GM12878 (cell line): Measurements from ENCODE around the gene F2RL1.

Experiments used
- FOS ChIP-seq: IDR thresholded peaks from 3 replicates; pipeline ENCODE4 v1.6.1; 2011; ENCODE audit warnings: borderline replicate concordance; ENCODE audit not compliant: insufficient read length; ENCODE audit errors: extremely low read depth
- JUND ChIP-seq: IDR thresholded peaks from 2 replicates; pipeline ENCODE4 v1.6.1; 2012; ENCODE audit warnings: low read depth, mild to moderate bottlenecking, low read length, improper control_type of control experiment, moderate library complexity
- MYC ChIP-seq: IDR thresholded peaks from 2 replicates; pipeline ENCODE4 v1.6.1; 2011; ENCODE audit warnings: mild to moderate bottlenecking, low read length, moderate library complexity, inconsistent platforms; ENCODE audit not compliant: insufficient read depth, insufficient replicate concordance, insufficient read length, severe bottlenecking
- NR2C2 ChIP-seq: IDR thresholded peaks from 2 replicates; pipeline ENCODE4 v1.6.1; 2011; ENCODE audit warnings: borderline replicate concordance, low read depth; ENCODE audit not compliant: control insufficient read depth, insufficient read length
- RAD21 ChIP-seq: IDR thresholded peaks from 2 replicates; pipeline ENCODE4 v1.6.1; 2011; ENCODE audit warnings: mild to moderate bottlenecking, low read depth, low read length, moderate library complexity; ENCODE audit not compliant: insufficient read depth
- TF ChIP-seq, protein P1 (sequence below), 3 experiments: IDR thresholded peaks in 2 of 3; conservative IDR thresholded peaks in 1 of 3; 2 replicates each; pipeline ENCODE4 v1.5.1; 2011; ENCODE audit warnings: low read depth in 3 of 3, low read length in 3 of 3, mild to moderate bottlenecking in 3 of 3, control low read depth in 2 of 3, moderate library complexity in 2 of 3, inconsistent platforms in 1 of 3, mixed read lengths in 1 of 3; ENCODE audit not compliant: control insufficient read depth in 2 of 3, insufficient read depth in 1 of 3; ENCODE audit errors: extremely low read depth in 1 of 3

- no peak for TF ChIP-seq NR2C2
- TF ChIP-seq JUND: no peak
- no peak for TF ChIP-seq RAD21
- TF ChIP-seq, protein P1, sequence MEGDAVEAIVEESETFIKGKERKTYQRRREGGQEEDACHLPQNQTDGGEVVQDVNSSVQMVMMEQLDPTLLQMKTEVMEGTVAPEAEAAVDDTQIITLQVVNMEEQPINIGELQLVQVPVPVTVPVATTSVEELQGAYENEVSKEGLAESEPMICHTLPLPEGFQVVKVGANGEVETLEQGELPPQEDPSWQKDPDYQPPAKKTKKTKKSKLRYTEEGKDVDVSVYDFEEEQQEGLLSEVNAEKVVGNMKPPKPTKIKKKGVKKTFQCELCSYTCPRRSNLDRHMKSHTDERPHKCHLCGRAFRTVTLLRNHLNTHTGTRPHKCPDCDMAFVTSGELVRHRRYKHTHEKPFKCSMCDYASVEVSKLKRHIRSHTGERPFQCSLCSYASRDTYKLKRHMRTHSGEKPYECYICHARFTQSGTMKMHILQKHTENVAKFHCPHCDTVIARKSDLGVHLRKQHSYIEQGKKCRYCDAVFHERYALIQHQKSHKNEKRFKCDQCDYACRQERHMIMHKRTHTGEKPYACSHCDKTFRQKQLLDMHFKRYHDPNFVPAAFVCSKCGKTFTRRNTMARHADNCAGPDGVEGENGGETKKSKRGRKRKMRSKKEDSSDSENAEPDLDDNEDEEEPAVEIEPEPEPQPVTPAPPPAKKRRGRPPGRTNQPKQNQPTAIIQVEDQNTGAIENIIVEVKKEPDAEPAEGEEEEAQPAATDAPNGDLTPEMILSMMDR (IDR thresholded peaks at IDR 0.05 in 2 of 3, conservative IDR thresholded peaks at IDR 0.05 in 1 of 3; ENCODE audit: control insufficient read depth in 2 of 3, extremely low read depth in 1 of 3, insufficient read depth in 1 of 3, low read depth in 3 of 3, low read length in 3 of 3): no peak
- no peak for TF ChIP-seq MYC
- TF ChIP-seq FOS: no peak
Measured at GRCh38 chr5:76850543-76851145, 31.8 kb downstream of the F2RL1 start.
